WTC11 (cell line): ENCODE results near the gene UBR4. TPM values are rescaled to one million over a fixed set of nuclear protein-coding genes. Genes with fewer than 3 reads are reported as not detected.

Experiments
- ATAC-seq: fragments of 200-7000 bp; cut with Tn5 transposase; 2 replicates; pipeline ENCODE4 v1.10.0; 2021; ENCODE audit warnings: mild to moderate bottlenecking, moderate library complexity
- CTCF ChIA-PET: fragments of 300-600 bp; sonication (Branson Sonifier 250); formaldehyde crosslinking; loops from one replicate; lab custom pipeline; 2021; ENCODE audit warnings: antibody characterized with exemption; lab: Charles Lee
- POLR2A ChIA-PET: fragments of 350-600 bp; sonication (Branson Sonifier 250); formaldehyde crosslinking; loops from one replicate; lab custom pipeline; 2021; ENCODE audit warnings: antibody characterized with exemption; lab: Charles Lee
- DNase-seq: peaks from one replicate; pipeline ENCODE4 v3.0.0; 2021; ENCODE audit warnings: low spot score
- H3K27ac Mint-ChIP-seq: 2 replicates; pipeline ENCODE4 v1.8.0; 2021; ENCODE audit warnings: mixed read lengths
- H3K27me3 Mint-ChIP-seq: 2 replicates; pipeline ENCODE4 v1.8.0; 2021; ENCODE audit warnings: low read depth, mild to moderate bottlenecking, moderate library complexity, mixed read lengths
- H3K36me3 Mint-ChIP-seq: 2 replicates; pipeline ENCODE4 v1.8.0; 2021; ENCODE audit warnings: mixed read lengths
- H3K4me1 Mint-ChIP-seq: 2 replicates; pipeline ENCODE4 v1.8.0; 2022; ENCODE audit warnings: mixed read lengths
- H3K4me3 Mint-ChIP-seq: 2 replicates; pipeline ENCODE4 v1.8.0; 2021; ENCODE audit warnings: mild to moderate bottlenecking, moderate library complexity, mixed read lengths
- H3K9me3 Mint-ChIP-seq: 2 replicates; pipeline ENCODE4 v1.8.0; 2021; ENCODE audit warnings: mixed read lengths
- ATF1 ChIP-seq: sonication (generic); formaldehyde crosslinking; IDR thresholded peaks from 2 replicates; pipeline ENCODE4 v1.8.1; 2023; ENCODE audit warnings: mild to moderate bottlenecking, moderate library complexity, missing genetic modification reagents
- CBFB ChIP-seq: sonication (generic); formaldehyde crosslinking; IDR thresholded peaks from 2 replicates; pipeline ENCODE4 v1.8.1; 2022; ENCODE audit warnings: mild to moderate bottlenecking, low read depth, missing genetic modification reagents
- CDX4 ChIP-seq: fragments of 250-450 bp; sonication (Bioruptor Pico); IDR thresholded peaks from 2 replicates; pipeline ENCODE4 v1.9.0; 2021; ENCODE audit warnings: moderate library complexity, mild to moderate bottlenecking, inconsistent platforms, borderline replicate concordance
- ESRRA ChIP-seq: sonication (generic); formaldehyde crosslinking; IDR thresholded peaks from 2 replicates; pipeline ENCODE4 v1.8.1; 2022; ENCODE audit warnings: mild to moderate bottlenecking, missing genetic modification reagents, borderline replicate concordance
- FOXP4 ChIP-seq: sonication (generic); formaldehyde crosslinking; IDR thresholded peaks from 2 replicates; pipeline ENCODE4 v1.8.0; 2022; ENCODE audit warnings: mild to moderate bottlenecking, missing genetic modification reagents
- MLX ChIP-seq: sonication (generic); formaldehyde crosslinking; IDR thresholded peaks from 2 replicates; pipeline ENCODE4 v1.8.1; 2023; ENCODE audit warnings: mild to moderate bottlenecking, missing genetic modification reagents, moderate library complexity
- NR1H2 ChIP-seq: sonication (generic); formaldehyde crosslinking; IDR thresholded peaks from 2 replicates; pipeline ENCODE4 v1.9.0; 2021; ENCODE audit warnings: mild to moderate bottlenecking, moderate library complexity, missing genetic modification reagents
- OVOL2 ChIP-seq: fragments of 250-450 bp; sonication (Bioruptor Pico); IDR thresholded peaks from 2 replicates; pipeline ENCODE4 v1.9.0; 2021; ENCODE audit warnings: mild to moderate bottlenecking, borderline replicate concordance
- RORB ChIP-seq: fragments of 250-450 bp; sonication (Bioruptor Pico); IDR thresholded peaks from 2 replicates; pipeline ENCODE4 v1.9.0; 2021; ENCODE audit warnings: mild to moderate bottlenecking
- STAT6 ChIP-seq: sonication (generic); formaldehyde crosslinking; conservative IDR thresholded peaks from 2 replicates; pipeline ENCODE4 v1.8.1; 2023; ENCODE audit warnings: mild to moderate bottlenecking, low read depth, missing genetic modification reagents, moderate library complexity
- TEAD1 ChIP-seq: sonication (generic); formaldehyde crosslinking; IDR thresholded peaks from 2 replicates; pipeline ENCODE4 v1.8.0; 2022; ENCODE audit warnings: mild to moderate bottlenecking, missing genetic modification reagents
- TP53 ChIP-seq: sonication (generic); formaldehyde crosslinking; IDR thresholded peaks from 2 replicates; pipeline ENCODE4 v1.8.1; 2023; ENCODE audit warnings: mild to moderate bottlenecking, missing genetic modification reagents
- ZBTB43 ChIP-seq: sonication (generic); formaldehyde crosslinking; IDR thresholded peaks from 2 replicates; pipeline ENCODE4 v1.8.1; 2023; ENCODE audit warnings: mild to moderate bottlenecking, missing genetic modification reagents
- ZNF263 ChIP-seq: sonication (generic); formaldehyde crosslinking; IDR thresholded peaks from 2 replicates; pipeline ENCODE4 v1.8.1; 2022; ENCODE audit warnings: low read depth, mild to moderate bottlenecking, moderate library complexity, missing genetic modification reagents
- ZNF512 ChIP-seq: sonication (generic); formaldehyde crosslinking; IDR thresholded peaks from 2 replicates; pipeline ENCODE4 v1.8.1; 2022; ENCODE audit warnings: missing genetic modification reagents, borderline replicate concordance
- ZNF671 ChIP-seq: fragments of 250-450 bp; sonication (Bioruptor Pico); IDR thresholded peaks from 2 replicates; pipeline ENCODE4 v1.8.0; 2021; ENCODE audit warnings: mild to moderate bottlenecking
- total RNA-seq: library from RNA; stranded (reverse); gene quantifications from 3 replicates; pipeline ENCODE4 v1.2.3, GENCODE V29; 2021

UBR4 gene
- total RNA-seq, 1 experiment from 2014 or later = 179 TPM

GRCh38 chr1:19091196-19091953 is 118.7 kb downstream of the UBR4 start (continued):
- TF ChIP-seq ZBTB43 (CRISPR knock-in tag) = no peak

GRCh38 chr1:19089524-19089923 is 120.5 kb downstream of the UBR4 start:
- Mint-ChIP-seq H3K4me1 (no peaks in the 10 kb centered on the region), H3K27me3 (no peaks in the 10 kb centered on the region), H3K27ac (no peak overlapping the region), H3K9me3 (no peaks in the 10 kb centered on the region), H3K36me3 (peaks cover 90% of the 10 kb centered on the region), H3K4me3 (no peak overlapping the region)
- ChIA-PET POLR2A (no interaction called here), CTCF (interaction anchor here (1.5 kb wide), 1 partner anchor 182 kb away, joined by 4 read pairs; no protein-coding TSS in a partner anchor)
- DNase-seq (no peak), ATAC-seq (no peak)
- no peak for TF ChIP-seq OVOL2 (CRISPR knock-in tag)
- no peak for TF ChIP-seq ZNF512 (CRISPR knock-in tag)
- TF ChIP-seq ZNF263 (CRISPR knock-in tag) = no peak
- TF ChIP-seq NR1H2 = no peak
- TF ChIP-seq TP53 (CRISPR knock-in tag) = no peak
- no peak for TF ChIP-seq ESRRA
- TF ChIP-seq STAT6 (CRISPR knock-in tag) = no peak
- TF ChIP-seq TEAD1 = no peak
- no peak for TF ChIP-seq ATF1
- TF ChIP-seq FOXP4 (CRISPR knock-in tag) = no peak
- TF ChIP-seq ZNF671 = no peak
- TF ChIP-seq RORB (CRISPR knock-in tag) = no peak
- TF ChIP-seq CBFB (CRISPR knock-in tag) = no peak
- TF ChIP-seq CDX4 (CRISPR knock-in tag) = no peak
- no peak for TF ChIP-seq MLX (CRISPR knock-in tag)
